ENCODE measurements around the gene METTL6. TPM values are rescaled to one million over a fixed set of nuclear protein-coding genes. Genes with fewer than 3 reads are reported as not detected.

Gene METTL6
- polyA plus RNA-seq, 1 of the 3 experiments (the other 2 are of a cell fraction), result 22.7 TPM

DNA sequence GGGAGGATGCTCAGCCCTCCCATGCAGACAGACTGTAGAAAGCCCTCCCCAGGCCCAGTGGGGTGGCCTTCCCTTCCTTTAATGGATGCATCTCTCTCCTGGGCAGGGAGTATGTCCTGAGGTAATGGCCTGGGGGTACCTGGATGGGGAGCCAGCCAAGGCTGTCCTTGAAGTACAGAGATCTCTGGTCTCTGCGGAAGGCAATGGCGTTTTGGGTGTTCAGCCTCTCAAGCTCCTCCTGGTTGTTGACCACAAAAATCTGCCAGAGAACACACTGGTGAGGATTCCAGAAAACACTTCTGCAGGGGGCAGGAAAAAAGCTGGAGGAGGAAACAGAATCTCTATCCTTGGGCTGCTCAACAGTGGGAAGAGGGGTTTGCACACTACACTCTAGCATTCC is 29.0 kb upstream of the METTL6 start:
- H3K9me2 ChIP-seq, result no peaks in the 10 kb centered on the region
- no peaks in the 10 kb centered on the region for H3K79me2 ChIP-seq (ENCODE audit: insufficient read depth)
- ChIA-PET POLR2A (no interaction called here), CTCF (no interaction called here)
- no peak overlapping the region for H3K4me2 ChIP-seq
- no peaks in the 10 kb centered on the region for H4K20me1 ChIP-seq (ENCODE audit: insufficient read depth)
- peaks cover 0 to 12% of the 10 kb centered on the region in 2 experiments; a peak in 2 of 4 replicates for H3K4me1 ChIP-seq (ENCODE audit: control insufficient read depth in 1 of 2, insufficient read depth in 2 of 2, low read depth in 1 of 2, low read length in 1 of 2)
- H3K36me3 ChIP-seq (replicated peaks in 1 of 2; ENCODE audit: control insufficient read depth in 1 of 2, insufficient read depth in 2 of 2, low read length in 1 of 2), result peaks cover 0 to 3% of the 10 kb centered on the region in 2 experiments
- H3K9ac ChIP-seq, result no peak overlapping the region
- no peak for DNase-seq
- H3K9me3 ChIP-seq, result no peaks in the 10 kb centered on the region
- no peaks in the 10 kb centered on the region for H3F3A ChIP-seq (replicated peaks; ENCODE audit: insufficient read depth)
- no peak overlapping the region for H3K4me3 ChIP-seq (ENCODE audit: low read depth in 2 of 2, low read length in 1 of 2)
- no peaks in the 10 kb centered on the region for H3K27me3 ChIP-seq (ENCODE audit: insufficient read depth)
- H3K27ac ChIP-seq (ENCODE audit: low read depth in 2 of 2, low read length in 1 of 2), result no peak overlapping the region
- no peak for TF ChIP-seq SMC3 (IDR thresholded peaks at IDR 0.05; ENCODE audit: low read depth, low read length)
- TF ChIP-seq SIN3A (IDR thresholded peaks at IDR 0.05; ENCODE audit: borderline replicate concordance, low read depth, low read length), result no peak
- no peak for TF ChIP-seq POLR2AphosphoS5 (IDR thresholded peaks at IDR 0.05; ENCODE audit: low read depth, low read length)
- no peak for TF ChIP-seq FOXM1 (IDR thresholded peaks at IDR 0.05; ENCODE audit: low read depth)
- TF ChIP-seq GATA2 (CRISPR knock-in tag; IDR thresholded peaks at IDR 0.05), result no peak
- TF ChIP-seq, protein P1, sequence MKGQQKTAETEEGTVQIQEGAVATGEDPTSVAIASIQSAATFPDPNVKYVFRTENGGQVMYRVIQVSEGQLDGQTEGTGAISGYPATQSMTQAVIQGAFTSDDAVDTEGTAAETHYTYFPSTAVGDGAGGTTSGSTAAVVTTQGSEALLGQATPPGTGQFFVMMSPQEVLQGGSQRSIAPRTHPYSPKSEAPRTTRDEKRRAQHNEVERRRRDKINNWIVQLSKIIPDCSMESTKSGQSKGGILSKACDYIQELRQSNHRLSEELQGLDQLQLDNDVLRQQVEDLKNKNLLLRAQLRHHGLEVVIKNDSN (IDR thresholded peaks at IDR 0.05; ENCODE audit: borderline replicate concordance, low read depth), result no peak
- TF ChIP-seq, protein P2, sequence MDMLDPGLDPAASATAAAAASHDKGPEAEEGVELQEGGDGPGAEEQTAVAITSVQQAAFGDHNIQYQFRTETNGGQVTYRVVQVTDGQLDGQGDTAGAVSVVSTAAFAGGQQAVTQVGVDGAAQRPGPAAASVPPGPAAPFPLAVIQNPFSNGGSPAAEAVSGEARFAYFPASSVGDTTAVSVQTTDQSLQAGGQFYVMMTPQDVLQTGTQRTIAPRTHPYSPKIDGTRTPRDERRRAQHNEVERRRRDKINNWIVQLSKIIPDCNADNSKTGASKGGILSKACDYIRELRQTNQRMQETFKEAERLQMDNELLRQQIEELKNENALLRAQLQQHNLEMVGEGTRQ (IDR thresholded peaks at IDR 0.05; ENCODE audit: borderline replicate concordance, low read depth, low read length), result no peak
- no peak for TF ChIP-seq FOXJ3 (CRISPR knock-in tag; IDR thresholded peaks at IDR 0.05)
- TF ChIP-seq MXI1 (IDR thresholded peaks at IDR 0.05; ENCODE audit: low read depth, low read length), result no peak
- TF ChIP-seq RCOR1 (IDR thresholded peaks at IDR 0.05; ENCODE audit: low read length), result no peak
- no peak overlapping the region for H2AFZ ChIP-seq (ENCODE audit: low read depth)
- WGBS (ENCODE audit: low lambda C conversion rate), result 86% methylated on average over 2 of the region's 2 CpGs

DNA sequence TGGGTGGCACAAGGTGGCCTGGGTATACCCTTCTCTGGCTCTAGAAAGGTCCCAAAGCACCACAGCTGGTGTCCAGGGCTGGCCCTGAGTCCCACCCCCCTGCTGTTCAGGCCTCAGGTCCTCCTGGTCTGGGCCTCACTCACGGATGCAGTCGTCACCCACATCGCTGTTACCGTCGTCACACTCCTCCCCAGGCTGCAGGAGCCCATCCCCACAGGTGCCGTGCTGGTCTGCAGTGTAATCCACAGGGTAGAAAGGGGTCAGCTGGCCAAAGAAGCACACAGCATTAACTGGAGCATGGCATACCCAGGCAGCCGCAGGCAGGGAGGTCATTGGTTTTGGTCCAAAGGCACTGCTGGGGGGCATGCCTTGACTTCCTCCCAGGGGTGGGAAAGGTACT is 28.4 kb upstream of the METTL6 start:
- peaks cover 0 to 3% of the 10 kb centered on the region in 2 experiments for H3K36me3 ChIP-seq (replicated peaks in 1 of 2; ENCODE audit: control insufficient read depth in 1 of 2, insufficient read depth in 2 of 2, low read length in 1 of 2)
- ChIA-PET POLR2A (no interaction called here), CTCF (interaction anchor here (1.3 kb wide), 1 partner anchor 101 kb away, joined by 3 read pairs; no protein-coding TSS in a partner anchor)
- H3K4me1 ChIP-seq (ENCODE audit: control insufficient read depth in 1 of 2, insufficient read depth in 2 of 2, low read depth in 1 of 2, low read length in 1 of 2), result peaks cover 0 to 8% of the 10 kb centered on the region in 2 experiments; a peak in 2 of 4 replicates
- no peak for TF ChIP-seq POLR2AphosphoS5 (IDR thresholded peaks at IDR 0.05; ENCODE audit: low read depth, low read length)
- TF ChIP-seq, protein P3, sequence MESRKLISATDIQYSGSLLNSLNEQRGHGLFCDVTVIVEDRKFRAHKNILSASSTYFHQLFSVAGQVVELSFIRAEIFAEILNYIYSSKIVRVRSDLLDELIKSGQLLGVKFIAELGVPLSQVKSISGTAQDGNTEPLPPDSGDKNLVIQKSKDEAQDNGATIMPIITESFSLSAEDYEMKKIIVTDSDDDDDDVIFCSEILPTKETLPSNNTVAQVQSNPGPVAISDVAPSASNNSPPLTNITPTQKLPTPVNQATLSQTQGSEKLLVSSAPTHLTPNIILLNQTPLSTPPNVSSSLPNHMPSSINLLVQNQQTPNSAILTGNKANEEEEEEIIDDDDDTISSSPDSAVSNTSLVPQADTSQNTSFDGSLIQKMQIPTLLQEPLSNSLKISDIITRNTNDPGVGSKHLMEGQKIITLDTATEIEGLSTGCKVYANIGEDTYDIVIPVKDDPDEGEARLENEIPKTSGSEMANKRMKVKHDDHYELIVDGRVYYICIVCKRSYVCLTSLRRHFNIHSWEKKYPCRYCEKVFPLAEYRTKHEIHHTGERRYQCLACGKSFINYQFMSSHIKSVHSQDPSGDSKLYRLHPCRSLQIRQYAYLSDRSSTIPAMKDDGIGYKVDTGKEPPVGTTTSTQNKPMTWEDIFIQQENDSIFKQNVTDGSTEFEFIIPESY (IDR thresholded peaks at IDR 0.05; ENCODE audit: borderline replicate concordance, low read depth), result no peak
- TF ChIP-seq EZH2phosphoT487 (IDR thresholded peaks at IDR 0.05; ENCODE audit: borderline replicate concordance, low read depth), result no peak
- no peak for TF ChIP-seq MXI1 (IDR thresholded peaks at IDR 0.05; ENCODE audit: low read depth, low read length)
- TF ChIP-seq EP300 (IDR thresholded peaks at IDR 0.05; ENCODE audit: borderline replicate concordance in 1 of 2, low read depth in 1 of 2, low read length in 1 of 2), result no peak
- TF ChIP-seq, protein P4, sequence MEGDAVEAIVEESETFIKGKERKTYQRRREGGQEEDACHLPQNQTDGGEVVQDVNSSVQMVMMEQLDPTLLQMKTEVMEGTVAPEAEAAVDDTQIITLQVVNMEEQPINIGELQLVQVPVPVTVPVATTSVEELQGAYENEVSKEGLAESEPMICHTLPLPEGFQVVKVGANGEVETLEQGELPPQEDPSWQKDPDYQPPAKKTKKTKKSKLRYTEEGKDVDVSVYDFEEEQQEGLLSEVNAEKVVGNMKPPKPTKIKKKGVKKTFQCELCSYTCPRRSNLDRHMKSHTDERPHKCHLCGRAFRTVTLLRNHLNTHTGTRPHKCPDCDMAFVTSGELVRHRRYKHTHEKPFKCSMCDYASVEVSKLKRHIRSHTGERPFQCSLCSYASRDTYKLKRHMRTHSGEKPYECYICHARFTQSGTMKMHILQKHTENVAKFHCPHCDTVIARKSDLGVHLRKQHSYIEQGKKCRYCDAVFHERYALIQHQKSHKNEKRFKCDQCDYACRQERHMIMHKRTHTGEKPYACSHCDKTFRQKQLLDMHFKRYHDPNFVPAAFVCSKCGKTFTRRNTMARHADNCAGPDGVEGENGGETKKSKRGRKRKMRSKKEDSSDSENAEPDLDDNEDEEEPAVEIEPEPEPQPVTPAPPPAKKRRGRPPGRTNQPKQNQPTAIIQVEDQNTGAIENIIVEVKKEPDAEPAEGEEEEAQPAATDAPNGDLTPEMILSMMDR (IDR thresholded peaks at IDR 0.05), result no peak
- TF ChIP-seq, protein P2 (IDR thresholded peaks at IDR 0.05; ENCODE audit: borderline replicate concordance, low read depth, low read length), result no peak
- no peak for TF ChIP-seq ELF1 (IDR thresholded peaks at IDR 0.05)
- no peak for TF ChIP-seq TAF1 (IDR thresholded peaks at IDR 0.05; ENCODE audit: borderline replicate concordance, low read depth, low read length)
- H3K4me2 ChIP-seq, result no peak overlapping the region
- no peaks in the 10 kb centered on the region for H3K9me3 ChIP-seq
- H3K79me2 ChIP-seq (ENCODE audit: insufficient read depth), result no peaks in the 10 kb centered on the region
- no peaks in the 10 kb centered on the region for H3K27me3 ChIP-seq (ENCODE audit: insufficient read depth)
- H3K9ac ChIP-seq, result no peak overlapping the region
- H3F3A ChIP-seq (replicated peaks; ENCODE audit: insufficient read depth), result no peaks in the 10 kb centered on the region
- no peaks in the 10 kb centered on the region for H3K9me2 ChIP-seq
- WGBS (ENCODE audit: low lambda C conversion rate), result 83% methylated on average over 1 of the region's 7 CpGs
- no peak overlapping the region for H3K27ac ChIP-seq (ENCODE audit: low read depth in 2 of 2, low read length in 1 of 2)
- H2AFZ ChIP-seq (ENCODE audit: low read depth), result no peak overlapping the region
- H3K4me3 ChIP-seq (ENCODE audit: low read depth in 2 of 2, low read length in 1 of 2), result no peak overlapping the region
- no peak for DNase-seq
- no peaks in the 10 kb centered on the region for H4K20me1 ChIP-seq (ENCODE audit: insufficient read depth)

All from SK-N-SH (cell line).